RWPE1 (cell line): ENCODE results near the gene OR6B2.
A peak's percentile ranks its signal among the peaks of the same experiment; 100 is the strongest.

ENCODE experiments used
- CTCF ChIA-PET: fragments of 350-600 bp; sonication (Branson Sonifier 250); formaldehyde crosslinking; extraction: SDS; loops from one replicate; lab custom pipeline; 2021; lab: Yijun Ruan, JAX
- POLR2A ChIA-PET: fragments of 400-600 bp; formaldehyde crosslinking; extraction: SDS; loops from one replicate; lab custom pipeline; 2020; ENCODE audit warnings: antibody characterized with exemption; ENCODE audit not compliant: low non-redundant PET; lab: Yijun Ruan, JAX
- DNase-seq: peaks from one replicate; pipeline ENCODE4 v3.0.0; 2012; ENCODE audit warnings: low spot score
- H3K27ac ChIP-seq: fragments of 450-650 bp; 2 replicates; pipeline ENCODE4 v1.5.1; 2017
- CTCF ChIP-seq: fragments of 450-650 bp; conservative IDR thresholded peaks from 2 replicates; pipeline ENCODE4 v1.5.1; 2017; ENCODE audit warnings: low read depth, mild to moderate bottlenecking

Gene OR6B2

GRCh38 chr2:240024766-240025165, 5.5 kb downstream of the OR6B2 start:
- POLR2A ChIA-PET: interaction anchor here (0.6 kb wide), 1 partner anchor 119 kb away, joined by 3 read pairs; no protein-coding TSS in a partner anchor
- CTCF ChIA-PET: interaction anchor here (0.7 kb wide), 1 partner anchor 41 kb away, joined by 4 read pairs; no protein-coding TSS in a partner anchor
- no peak for TF ChIP-seq CTCF
- peak overlapping the region; percentile 79 for H3K27ac ChIP-seq
- peak; percentile 22 for DNase-seq

- no peak overlapping the region for H3K27ac ChIP-seq
- no peak for TF ChIP-seq CTCF
- ChIA-PET CTCF (no interaction called here), POLR2A (no interaction called here)
- DNase-seq: no peak
Measured at GRCh38 chr2:240023792-240024191, 6.4 kb downstream of the OR6B2 start.

- POLR2A ChIA-PET: no interaction called here
- DNase-seq: peak; percentile 67
- CTCF ChIA-PET: interaction anchor here (0.6 to 1.3 kb wide), 13 partner anchors 8 to 1080 kb away, joined by 3 to 5 read pairs (median 3); no protein-coding TSS in a partner anchor
- H3K27ac ChIP-seq: no peak overlapping the region
- TF ChIP-seq CTCF: peak; percentile 84
Measured at GRCh38 chr2:240021488-240022104, 8.6 kb downstream of the OR6B2 start.

GRCh38 chr2:240018071-240018750, 12.0 kb downstream of the OR6B2 start:
- TF ChIP-seq CTCF: no peak
- no peak for DNase-seq
- CTCF ChIA-PET: no interaction called here
- no peak overlapping the region for H3K27ac ChIP-seq
- POLR2A ChIA-PET: no interaction called here

- TF ChIP-seq CTCF: no peak
- no peak for DNase-seq
- ChIA-PET POLR2A (no interaction called here), CTCF (no interaction called here)
- no peak overlapping the region for H3K27ac ChIP-seq
Measured at GRCh38 chr2:240014327-240014726, 15.9 kb downstream of the OR6B2 start.

- H3K27ac ChIP-seq: no peak overlapping the region
- peak; percentile 19; the same call in 1 of the 2 replicates for TF ChIP-seq CTCF
- ChIA-PET CTCF (interaction anchor here (0.6 to 1.3 kb wide), 7 partner anchors 8 to 556 kb away, joined by 3 to 4 read pairs (median 3); no protein-coding TSS in a partner anchor), POLR2A (no interaction called here)
- DNase-seq: no peak
Measured at GRCh38 chr2:240013343-240013742, 16.9 kb downstream of the OR6B2 start.
